GM12878 (cell line): ENCODE data around the gene TMOD3. TPM values are rescaled to one million over a fixed set of nuclear protein-coding genes. Genes with fewer than 3 reads are reported as not detected.
"Not testable (repeated sequence)": the region's sequence is repeated elsewhere in the genome, so short reads cannot be mapped to it uniquely, and the experiment has no call there.

ENCODE experiments used
- ATAC-seq: fragments of 200-7000 bp; cut with Tn5 transposase; 3 replicates; pipeline ENCODE4 v1.9.1; 2020; ENCODE audit warnings: mild to moderate bottlenecking, moderate library complexity
- BruUV-seq: library from RNA; stranded (reverse); fragments of 400-500 nt; replicated peaks from 2 replicates; lab custom pipeline; 2021; lab: Mats Ljungman, UMichigan
- CTCF ChIA-PET: fragments of 300-600 bp; sonication (Branson Sonifier 250); formaldehyde crosslinking; extraction: SDS; loops from one replicate; lab custom pipeline; 2021; ENCODE audit warnings: inconsistent platforms; lab: Yijun Ruan, JAX
- POLR2A ChIA-PET: fragments of 350-600 bp; formaldehyde crosslinking; extraction: SDS; loops from one replicate; lab custom pipeline; 2021; ENCODE audit warnings: inconsistent platforms; lab: Charles Lee
- RAD21 ChIA-PET: fragments of 300-600 bp; sonication (Branson Sonifier 250); formaldehyde crosslinking; loops from one replicate; lab custom pipeline; 2023; ENCODE audit warnings: antibody characterized with exemption; ENCODE audit not compliant: unreplicated experiment; lab: Charles Lee
- SMC1A ChIA-PET: fragments of 300-600 bp; sonication (Branson Sonifier 250); formaldehyde crosslinking; loops from one replicate; lab custom pipeline; 2023; ENCODE audit not compliant: unreplicated experiment, uncharacterized antibody; lab: Charles Lee
- DNase-seq: peaks from one replicate; pipeline ENCODE4 v3.0.0-alpha.2; 2011; ENCODE audit warnings: low read depth, low spot score
- FAIRE-seq: peaks from 3 replicates; lab custom pipeline; 2011; peaks lifted over from hg19 to GRCh38; lab: Jason Lieb, UNC
- H2AFZ ChIP-seq: 2 replicates; pipeline ENCODE4 v1.6.0; 2011; ENCODE audit warnings: low read depth, low read length, control low read depth; ENCODE audit not compliant: control insufficient read depth
- H3K27ac ChIP-seq: 2 replicates; pipeline ENCODE4 v1.5.1; 2011; ENCODE audit warnings: control low read depth; ENCODE audit not compliant: control insufficient read depth, insufficient read depth
- H3K27me3 ChIP-seq, 2 experiments: replicated peaks in 1 of 2; 2 replicates each; pipeline versions ENCODE4 v1.6.0 to v1.6.1; 2011; ENCODE audit warnings: low read length in 1 of 2; ENCODE audit not compliant: control insufficient read depth in 2 of 2, insufficient read depth in 2 of 2
- H3K36me3 ChIP-seq, 2 experiments: 2 replicates each; pipeline ENCODE4 v1.5.1; 2011; ENCODE audit warnings: low read length in 1 of 2; ENCODE audit not compliant: control insufficient read depth in 2 of 2, insufficient read depth in 2 of 2
- H3K4me1 ChIP-seq: 2 replicates; pipeline ENCODE4 v1.6.1; 2011; ENCODE audit warnings: mild to moderate bottlenecking, low read length, moderate library complexity, mixed read lengths; ENCODE audit not compliant: control insufficient read depth, insufficient read depth
- H3K4me2 ChIP-seq: 2 replicates; pipeline ENCODE4 v1.6.0; 2011; ENCODE audit warnings: control low read depth; ENCODE audit not compliant: control insufficient read depth, insufficient read depth
- H3K4me3 ChIP-seq: fragments of 200-600 bp; sonication (generic); 2 replicates; pipeline ENCODE4 v1.5.1; 2016
- H3K79me2 ChIP-seq: 2 replicates; pipeline ENCODE4 v1.6.0; 2011; ENCODE audit warnings: low read length; ENCODE audit not compliant: control insufficient read depth, insufficient read depth
- H3K9ac ChIP-seq: 2 replicates; pipeline ENCODE4 v1.8.0; 2011; ENCODE audit warnings: low read length, control low read depth, mixed read lengths; ENCODE audit not compliant: control insufficient read depth, insufficient read depth
- H3K9me3 ChIP-seq: replicated peaks from 3 replicates; pipeline ENCODE4 v1.5.1; 2011; ENCODE audit warnings: mild to moderate bottlenecking, low read length; ENCODE audit not compliant: control insufficient read depth, insufficient read depth
- H4K20me1 ChIP-seq: 2 replicates; pipeline ENCODE4 v1.6.0; 2011; ENCODE audit not compliant: control insufficient read depth, insufficient read depth
- NRF1 ChIP-seq: conservative IDR thresholded peaks from 2 replicates; pipeline ENCODE4 v1.6.1; 2011; ENCODE audit warnings: mild to moderate bottlenecking, low read depth, low read length, improper control_type of control experiment
- RFX5 ChIP-seq: IDR thresholded peaks from 2 replicates; pipeline ENCODE4 v1.6.1; 2011; ENCODE audit warnings: low read depth, low read length, improper control_type of control experiment
- SREBF2 ChIP-seq: IDR thresholded peaks from 2 replicates; pipeline ENCODE4 v1.6.1; 2012; ENCODE audit warnings: mild to moderate bottlenecking, low read length
- WGBS: methylation state at CpG from one replicate; pipeline ENCODE4 v1.1.6; 2016; ENCODE audit warnings: low lambda C conversion rate; ENCODE audit not compliant: insufficient replicate concordance, insufficient coverage; ENCODE audit errors: missing lambda C conversion rate; 5-methylcytosine and 5-hydroxymethylcytosine counted together
- in situ Hi-C: fragments of 300-500 bp; cut with MboI; formaldehyde crosslinking; loops from 9 replicates; pipeline ENCODE4 v1.14.3; 2018; ENCODE audit warnings: mixed read lengths
- intact Hi-C: fragments of 100-400 bp; cut with micrococcal nuclease; formaldehyde crosslinking; loops from one replicate; pipeline ENCODE4 v1.14.2; 2022; ENCODE audit not compliant: unreplicated experiment
- polyA plus RNA-seq, 11 experiments: library from polyadenylated mRNA; depleted of rRNA in 4 of 11; unstranded in 6 of 11; stranded (reverse) in 5 of 11; fragments of >200 nt; fragmentation: Nextera tagmentation in 4 of 11; fragmentation: Illumina TruSeq in 1 of 11; extraction: Ambion mirVana in 4 of 11; extraction: Trizol in 1 of 11; gene quantifications; 1 replicate in 1 of 11; 2 replicates in 10 of 11; pipeline versions ENCODE4 v1.2.1 to v1.2.3, GENCODE V29; 2011 to 2016; ENCODE audit warnings: inconsistent platforms in 2 of 11, missing spikeins in 2 of 11, low read depth in 1 of 11
- total RNA-seq, 4 experiments: library from RNA; depleted of rRNA in 3 of 4; stranded (reverse); fragments of >200 nt in 3 of 4; fragmentation: Illumina TruSeq in 1 of 4; extraction: Trizol in 1 of 4; gene quantifications; 2 replicates each; pipeline versions ENCODE4 v1.2.1 to v1.2.3, GENCODE V29; 2013 to 2021

Gene TMOD3
- total and polyA plus RNA-seq, 10 of the 15 experiments (the other 5 are each of a cell fraction or from before 2014, with no cell fraction given) = 5.2 to 39.4 (median 22.5) TPM

DNA sequence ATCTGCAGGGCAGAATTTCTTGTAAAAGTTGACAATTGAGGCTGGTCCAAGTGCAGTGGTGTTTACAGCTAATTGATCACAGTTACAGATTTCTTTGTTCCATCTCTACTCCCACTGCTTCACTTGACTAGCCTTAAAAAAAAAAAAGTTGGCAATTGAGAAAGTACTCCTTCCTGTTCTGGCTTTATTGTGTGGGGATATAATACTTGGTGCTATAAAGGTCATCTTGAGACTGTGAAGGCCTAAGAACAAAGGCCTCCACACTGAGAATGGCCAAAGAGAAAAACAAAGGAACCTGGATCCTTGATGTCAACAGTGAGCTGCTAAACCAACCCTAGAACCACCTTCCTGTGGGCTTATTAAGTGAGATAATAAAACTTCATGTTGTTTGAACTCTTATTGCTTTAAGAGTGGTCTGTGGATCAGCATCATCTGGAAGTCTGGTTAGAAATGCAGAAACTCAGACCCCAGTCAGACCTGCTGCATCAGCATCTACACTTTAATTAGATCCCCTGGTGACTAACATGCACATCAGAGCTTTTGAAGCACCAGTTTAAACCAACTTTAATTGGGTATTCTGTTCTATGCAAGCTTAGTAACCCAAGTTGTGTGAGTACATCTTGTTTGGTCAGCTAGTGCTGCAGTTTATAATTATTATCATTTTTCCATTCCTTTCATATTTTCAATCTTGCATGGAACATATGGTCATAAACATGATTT lies 55.2 kb downstream of the TMOD3 start:
- no peaks in the 10 kb centered on the region for H3K4me1 ChIP-seq
- no peaks in the 10 kb centered on the region for H3K27me3 ChIP-seq
- in situ Hi-C loops = no loop called here
- no TSS peak for BruUV-seq
- H3K79me2 ChIP-seq = no peaks in the 10 kb centered on the region; the same call in none of the 2 replicates
- no peak for TF ChIP-seq RFX5
- TF ChIP-seq NRF1 = no peak
- no peak for TF ChIP-seq SREBF2
- TF ChIP-seq, all 136 proteins: peak for 0
- Histone ChIP-seq H4K20me1 (no peaks in the 10 kb centered on the region), H3K36me3 (peaks cover 0 to 3% of the 10 kb centered on the region in 2 experiments; a peak in 3 of 4 replicates), H3K4me3 (no peak overlapping the region), H3K9ac (no peak overlapping the region), H3K9me3 (no peaks in the 10 kb centered on the region), H3K27ac (no peak overlapping the region), H2AFZ (no peak overlapping the region), H3K4me2 (no peak overlapping the region)
- ATAC-seq = no peak
- RAD21 ChIA-PET = interaction anchor here (0.7 kb wide), 1 partner anchor 49 kb away, joined by 3 read pairs; no protein-coding TSS in a partner anchor
- SMC1A ChIA-PET = interaction anchor here (1.3 to 2.3 kb wide), 4 partner anchors 9 to 39 kb away, joined by 4 to 6 read pairs (median 4); no protein-coding TSS in a partner anchor
- POLR2A ChIA-PET = interaction anchor here (0.7 kb wide), 1 partner anchor 680 kb away, joined by 6 read pairs; no protein-coding TSS in a partner anchor
- no peak for DNase-seq
- no peak for FAIRE-seq
- intact Hi-C loops = loop anchor here (5.0 kb wide), 1 partner anchor 323 kb away; no protein-coding TSS in a partner anchor
- CTCF ChIA-PET = interaction anchor here (0.8 kb wide), 1 partner anchor 10 kb away, joined by 3 read pairs; no protein-coding TSS in a partner anchor

DNA sequence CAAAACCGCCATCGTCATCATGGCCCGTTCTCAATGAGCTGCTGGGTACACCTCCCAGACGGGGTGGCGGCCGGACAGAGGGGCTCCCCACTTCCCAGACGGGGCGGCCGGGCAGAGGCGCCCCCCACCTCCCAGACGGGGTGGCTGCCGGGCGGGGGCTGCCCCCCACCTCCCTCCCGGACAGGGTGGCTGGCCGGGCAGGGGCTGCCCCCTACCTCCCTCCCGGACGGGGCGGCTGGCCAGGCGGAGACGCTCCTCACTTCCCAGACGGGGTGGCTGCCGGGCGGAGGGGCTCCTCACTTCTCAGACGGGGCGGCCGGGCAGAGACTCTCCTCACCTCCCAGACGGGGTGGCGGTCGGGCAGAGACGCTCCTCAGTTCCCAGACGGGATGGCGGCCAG lies 56.3 kb downstream of the TMOD3 start:
- H3K27me3 ChIP-seq, H3K79me2 ChIP-seq, H3K4me2 ChIP-seq, POLR2A ChIA-PET, BruUV-seq, FAIRE-seq, SMC1A ChIA-PET, DNase-seq, H3K9me3 ChIP-seq, ATAC-seq, H3K4me3 ChIP-seq, H3K36me3 ChIP-seq, H3K27ac ChIP-seq, RAD21 ChIA-PET, H2AFZ ChIP-seq, H3K9ac ChIP-seq, H3K4me1 ChIP-seq, in situ Hi-C loops, H4K20me1 ChIP-seq: not testable (repeated sequence)
- intact Hi-C loops = loop anchor here (5.0 kb wide), 1 partner anchor 322 kb away; no protein-coding TSS in a partner anchor
- CTCF ChIA-PET = interaction anchor here (1.0 kb wide), 1 partner anchor 342 kb away, joined by 3 read pairs; no protein-coding TSS in a partner anchor
- WGBS = 95% methylated on average over 19 of the region's 32 CpGs
